NCI-H187 (cell line): ENCODE measurements around the gene S1PR2.

Experiments
- DNase-seq, 2 experiments: peaks; one replicate each; lab custom pipeline; 2025; lab: John Stamatoyannopoulos, UW

Gene S1PR2

GRCh38 chr19:10230861-10231611, at the start of gene S1PR2:
Gene S1PR2 (minus strand): TSS chr19:10231331. CDS start chr19:10224905, 6,426 bp downstream.
- DNase-seq, result peak; percentile 13 to 17

- DNase-seq, result no peak
These were observed 48.8 kb upstream of the S1PR2 start for GRCh38 chr19:10279737-10280442.

- DNase-seq, result no peak
These were observed 47.8 kb upstream of the S1PR2 start for GRCh38 chr19:10278935-10279334.

GRCh38 chr19:10277795-10278589, 46.9 kb upstream of the S1PR2 start:
- no peak for DNase-seq

- no peak for DNase-seq
These were observed 43.5 kb upstream of the S1PR2 start for GRCh38 chr19:10274589-10274988.

- DNase-seq, result no peak
These were observed 40.5 kb upstream of the S1PR2 start for GRCh38 chr19:10271543-10272086.

GRCh38 chr19:10270616-10271394, 39.7 kb upstream of the S1PR2 start, which contains the start of gene ICAM1:
Gene ICAM1 (plus strand): TSS chr19:10271120. CDS start chr19:10271160, 40 bp downstream.
- no peak for DNase-seq

GRCh38 chr19:10270180-10270615, 39.1 kb upstream of the S1PR2 start:
- DNase-seq, result no peak

- DNase-seq, result no peak
These were observed 38.4 kb upstream of the S1PR2 start for GRCh38 chr19:10269333-10270179.

- DNase-seq, result no peak
These were observed 36.9 kb upstream of the S1PR2 start for GRCh38 chr19:10268071-10268470.

GRCh38 chr19:10266706-10267105, 35.6 kb upstream of the S1PR2 start:
- no peak for DNase-seq

GRCh38 chr19:10262771-10263170, 31.6 kb upstream of the S1PR2 start:
- no peak for DNase-seq

- DNase-seq, result no peak
These were observed 29.0 kb upstream of the S1PR2 start for GRCh38 chr19:10260141-10260584.

GRCh38 chr19:10259162-10259905, 28.2 kb upstream of the S1PR2 start:
- DNase-seq, result peak in 1 of 2 experiments; percentile 10

GRCh38 chr19:10258080-10258710, 27.1 kb upstream of the S1PR2 start:
- DNase-seq, result no peak

GRCh38 chr19:10256970-10257615, 26.0 kb upstream of the S1PR2 start:
- DNase-seq, result no peak

- no peak for DNase-seq
These were observed 25.4 kb upstream of the S1PR2 start for GRCh38 chr19:10256551-10256950.

- no peak for DNase-seq
These were observed 24.2 kb upstream of the S1PR2 start for GRCh38 chr19:10255358-10255757.

- no peak for DNase-seq
These were observed 23.1 kb upstream of the S1PR2 start for GRCh38 chr19:10254244-10254643.
